ENCODE data around the gene SLC9A3. TPM values are rescaled to one million over a fixed set of nuclear protein-coding genes. Genes with fewer than 3 reads are reported as not detected.

The SLC9A3 gene
- total RNA-seq, 4 donors from 2014 or later = 1.7 to 4.5 (median 2.9) TPM

- intact Hi-C loops (cut with DNase I; ENCODE audit: low total_unique reads) (no loop called here), in situ Hi-C loops (cut with MboI; ENCODE audit: low sequenced_read_pairs in 4 of 4) (no loop called here)
- ATAC-seq = no peak
- Histone ChIP-seq H3K4me3 (no peak overlapping the region), H3K9me3 (no peaks in the 10 kb centered on the region), H3K4me1 (peaks cover 0 to 10% of the 10 kb centered on the region in 2 donors), H3K27me3 (peaks cover 69 to 82% (median 78%) of the 10 kb centered on the region in 3 donors), H3K27ac (no peak overlapping the region), H3K36me3 (no peaks in the 10 kb centered on the region)
- no peak for DNase-seq
- TF ChIP-seq POLR2A (IDR thresholded peaks at IDR 0.05) = no peak
- TF ChIP-seq CTCF (IDR thresholded peaks at IDR 0.05 in 4 of 5, conservative IDR thresholded peaks at IDR 0.05 in 1 of 5) = no peak
Observed at GRCh38 chr5:477871-478270, 46.4 kb downstream of the SLC9A3 start.

- no peak for ATAC-seq
- Histone ChIP-seq H3K27ac (no peak overlapping the region), H3K9me3 (no peaks in the 10 kb centered on the region), H3K4me3 (no peak overlapping the region), H3K4me1 (peaks cover 1 to 14% of the 10 kb centered on the region in 2 donors), H3K27me3 (peaks cover 63 to 76% (median 72%) of the 10 kb centered on the region in 3 donors), H3K36me3 (no peaks in the 10 kb centered on the region)
- intact Hi-C loops (cut with DNase I; ENCODE audit: low total_unique reads) (no loop called here), in situ Hi-C loops (cut with MboI; ENCODE audit: low sequenced_read_pairs in 4 of 4) (no loop called here)
- no peak for DNase-seq
- TF ChIP-seq POLR2A (IDR thresholded peaks at IDR 0.05) (no peak), CTCF (IDR thresholded peaks at IDR 0.05 in 4 of 5, conservative IDR thresholded peaks at IDR 0.05 in 1 of 5) (no peak)
Observed at GRCh38 chr5:477247-477646, 47.0 kb downstream of the SLC9A3 start.

- DNase-seq = no peak
- H3K27me3 ChIP-seq = peaks cover 60 to 73% (median 70%) of the 10 kb centered on the region in 3 donors
- in situ Hi-C loops (cut with MboI; ENCODE audit: low sequenced_read_pairs in 4 of 4) = no loop called here
Observed at GRCh38 chr5:476814-477175, 47.5 kb downstream of the SLC9A3 start.

GRCh38 chr5:476102-476813 is 48.0 kb downstream of the SLC9A3 start:
- DNase-seq (no peak), ATAC-seq (no peak)
- H3K27me3 ChIP-seq = peaks cover 58 to 68% (median 66%) of the 10 kb centered on the region in 3 donors
- peaks cover 11 to 24% of the 10 kb centered on the region in 2 donors for H3K4me1 ChIP-seq
- no peaks in the 10 kb centered on the region for H3K36me3 ChIP-seq
- in situ Hi-C loops (cut with MboI; ENCODE audit: low sequenced_read_pairs in 4 of 4) = no loop called here
- H3K4me3 ChIP-seq = no peak overlapping the region
- H3K9me3 ChIP-seq = no peaks in the 10 kb centered on the region
- intact Hi-C loops (cut with DNase I; ENCODE audit: low total_unique reads) = no loop called here
- no peak for TF ChIP-seq POLR2A (IDR thresholded peaks at IDR 0.05)
- no peak for TF ChIP-seq CTCF (IDR thresholded peaks at IDR 0.05 in 4 of 5, conservative IDR thresholded peaks at IDR 0.05 in 1 of 5)
- H3K27ac ChIP-seq = no peak overlapping the region

More at GRCh38 chr5:476814-477175, 47.5 kb downstream of the SLC9A3 start:
- H3K36me3 ChIP-seq = no peaks in the 10 kb centered on the region
- TF ChIP-seq POLR2A (IDR thresholded peaks at IDR 0.05) (no peak), CTCF (IDR thresholded peaks at IDR 0.05 in 4 of 5, conservative IDR thresholded peaks at IDR 0.05 in 1 of 5) (no peak)
- H3K4me3 ChIP-seq = no peak overlapping the region
- H3K4me1 ChIP-seq = peaks cover 6 to 19% of the 10 kb centered on the region in 2 donors
- H3K27ac ChIP-seq = no peak overlapping the region
- no peak for ATAC-seq
- intact Hi-C loops (cut with DNase I; ENCODE audit: low total_unique reads) = no loop called here
- no peaks in the 10 kb centered on the region for H3K9me3 ChIP-seq

Measured in gastrocnemius medialis (tissue), 4 donors.